ENCODE measurements around the gene C1QTNF1. TPM values are rescaled to one million over a fixed set of nuclear protein-coding genes. Genes with fewer than 3 reads are reported as not detected.

C1QTNF1 gene
- total and polyA plus RNA-seq, 5 donors from 2014 or later, result not detected

DNA sequence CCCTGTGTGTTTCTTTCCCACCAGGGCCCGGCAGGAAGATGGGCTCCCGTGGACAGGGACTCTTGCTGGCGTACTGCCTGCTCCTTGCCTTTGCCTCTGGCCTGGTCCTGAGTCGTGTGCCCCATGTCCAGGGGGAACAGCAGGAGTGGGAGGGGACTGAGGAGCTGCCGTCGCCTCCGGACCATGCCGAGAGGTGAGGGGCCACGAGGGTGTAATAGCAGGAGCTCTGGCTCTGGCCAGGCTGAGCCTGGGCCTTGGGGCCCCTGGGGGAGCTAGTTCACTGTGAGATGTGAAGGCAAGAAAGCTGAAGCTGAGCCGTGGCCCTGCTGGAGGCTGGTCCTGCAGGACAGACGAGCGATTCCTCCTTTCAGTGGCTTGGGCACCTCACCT lies 20.0 kb downstream of the C1QTNF1 start:
- no peak for DNase-seq
- Histone ChIP-seq H3K9me3 (ENCODE audit: control insufficient read depth in 2 of 2, low read length in 2 of 2) (no peaks in the 10 kb centered on the region), H3K27me3 (ENCODE audit: control insufficient read depth, insufficient read depth, low read length) (no peaks in the 10 kb centered on the region), H3K27ac (ENCODE audit: insufficient read depth, low read length, poor library complexity, severe bottlenecking) (no peak overlapping the region), H3K4me3 (ENCODE audit: low read depth, low read length) (no peak overlapping the region), H3K4me1 (ENCODE audit: control insufficient read depth, insufficient read depth, low read length, poor library complexity, severe bottlenecking) (no peaks in the 10 kb centered on the region), H3K36me3 (ENCODE audit: control insufficient read depth, insufficient read depth, low read length) (no peaks in the 10 kb centered on the region)
- ATAC-seq (ENCODE audit: low read depth in 2 of 2), result no peak
- no peak overlapping the region for H3K27ac Mint-ChIP-seq
- H3K36me3 Mint-ChIP-seq, result no peaks in the 10 kb centered on the region
- H3K9me3 Mint-ChIP-seq, result peaks cover 0 to 1% (median 0%) of the 10 kb centered on the region in 7 donors
- H3K4me1 Mint-ChIP-seq, result peaks cover 0 to 9% (median 4%) of the 10 kb centered on the region in 4 donors
- H3K27me3 Mint-ChIP-seq, result no peaks in the 10 kb centered on the region
- H3K4me3 Mint-ChIP-seq, result no peak overlapping the region

- no peaks in the 10 kb centered on the region for H3K9me3 ChIP-seq (ENCODE audit: control insufficient read depth in 2 of 2, low read length in 2 of 2)
- DNase-seq (no peak), ATAC-seq (ENCODE audit: low read depth in 2 of 2) (no peak)
- Mint-ChIP-seq H3K9me3 (peaks cover 0 to 1% (median 0%) of the 10 kb centered on the region in 7 donors), H3K27me3 (no peaks in the 10 kb centered on the region), H3K4me1 (peaks cover 0 to 9% (median 4%) of the 10 kb centered on the region in 4 donors), H3K27ac (no peak overlapping the region), H3K36me3 (no peaks in the 10 kb centered on the region), H3K4me3 (no peak overlapping the region)
- no peaks in the 10 kb centered on the region for H3K27me3 ChIP-seq (ENCODE audit: control insufficient read depth, insufficient read depth, low read length)
- no peaks in the 10 kb centered on the region for H3K36me3 ChIP-seq (ENCODE audit: control insufficient read depth, insufficient read depth, low read length)
- H3K4me1 ChIP-seq (ENCODE audit: control insufficient read depth, insufficient read depth, low read length, poor library complexity, severe bottlenecking), result no peaks in the 10 kb centered on the region
- H3K27ac ChIP-seq (ENCODE audit: insufficient read depth, low read length, poor library complexity, severe bottlenecking), result no peak overlapping the region
- H3K4me3 ChIP-seq (ENCODE audit: low read depth, low read length), result no peak overlapping the region
Measured at GRCh38 chr17:79044462-79044861, 20.5 kb downstream of the C1QTNF1 start.

DNA sequence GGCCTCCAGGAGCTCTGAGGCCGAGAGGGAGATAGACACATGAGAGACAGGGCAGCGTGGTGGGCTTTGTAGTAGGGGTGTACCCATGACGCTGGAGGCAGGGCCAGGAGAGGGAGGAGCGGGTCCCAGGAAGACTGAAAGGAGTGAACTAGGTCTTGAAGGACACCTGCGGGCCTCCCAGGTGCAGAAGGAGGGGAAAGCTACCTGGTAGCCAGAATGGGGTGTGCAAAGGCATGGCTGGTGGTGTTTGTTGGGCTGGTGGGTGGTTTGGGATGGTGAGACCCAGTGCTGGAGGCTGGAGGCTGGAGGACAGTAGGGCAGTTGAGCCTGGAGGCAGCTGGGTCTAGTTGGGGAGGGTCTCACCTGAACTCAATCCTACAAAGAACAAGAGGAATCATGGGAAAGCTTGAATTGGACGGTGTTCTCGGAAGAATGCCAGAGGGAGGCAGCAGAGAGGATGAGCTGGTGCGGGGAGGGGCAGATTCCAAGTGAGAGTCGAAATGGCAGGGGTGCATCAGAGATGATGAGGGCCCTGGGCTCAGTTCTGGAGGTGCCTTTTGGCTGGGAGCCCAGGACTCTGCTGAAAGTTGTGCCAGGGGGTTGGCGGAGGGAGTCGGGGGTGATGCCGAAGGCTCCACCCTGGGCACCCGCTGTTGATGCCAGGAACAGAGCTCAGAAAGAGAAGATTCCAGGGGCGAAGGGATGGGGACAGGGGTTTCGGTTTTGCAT lies 21.2 kb downstream of the C1QTNF1 start:
- H3K4me1 ChIP-seq (ENCODE audit: control insufficient read depth, insufficient read depth, low read length, poor library complexity, severe bottlenecking), result no peaks in the 10 kb centered on the region
- no peaks in the 10 kb centered on the region for H3K36me3 ChIP-seq (ENCODE audit: control insufficient read depth, insufficient read depth, low read length)
- no peak for ATAC-seq (ENCODE audit: low read depth in 2 of 2)
- no peak for DNase-seq
- Mint-ChIP-seq H3K27me3 (no peaks in the 10 kb centered on the region), H3K4me3 (no peak overlapping the region), H3K36me3 (no peaks in the 10 kb centered on the region), H3K9me3 (peaks cover 0 to 1% (median 0%) of the 10 kb centered on the region in 7 donors), H3K4me1 (peaks cover 0 to 9% (median 4%) of the 10 kb centered on the region in 4 donors), H3K27ac (no peak overlapping the region)
- no peak overlapping the region for H3K27ac ChIP-seq (ENCODE audit: insufficient read depth, low read length, poor library complexity, severe bottlenecking)
- no peaks in the 10 kb centered on the region for H3K27me3 ChIP-seq (ENCODE audit: control insufficient read depth, insufficient read depth, low read length)
- no peak overlapping the region for H3K4me3 ChIP-seq (ENCODE audit: low read depth, low read length)
- no peaks in the 10 kb centered on the region for H3K9me3 ChIP-seq (ENCODE audit: control insufficient read depth in 2 of 2, low read length in 2 of 2)

DNA sequence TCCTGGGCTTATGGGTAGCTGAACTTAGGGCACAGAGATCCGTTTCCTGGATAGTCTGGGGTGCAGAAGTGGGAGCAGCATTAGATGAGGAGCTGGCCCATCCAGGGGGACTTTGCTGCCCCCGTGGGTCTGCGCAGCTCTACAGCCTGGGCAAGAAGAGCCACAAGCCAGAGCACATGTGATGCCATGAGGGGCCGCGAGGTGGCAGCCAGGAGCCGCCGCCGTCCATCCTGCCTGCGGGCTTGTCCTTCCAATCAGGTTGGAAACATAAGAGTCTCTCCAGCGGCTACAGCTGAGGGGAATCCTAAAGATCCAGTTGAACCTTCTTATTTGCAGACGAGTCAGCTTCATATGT lies 21.9 kb downstream of the C1QTNF1 start:
- Histone ChIP-seq H3K4me1 (ENCODE audit: control insufficient read depth, insufficient read depth, low read length, poor library complexity, severe bottlenecking) (no peaks in the 10 kb centered on the region), H3K36me3 (ENCODE audit: control insufficient read depth, insufficient read depth, low read length) (no peaks in the 10 kb centered on the region), H3K9me3 (ENCODE audit: control insufficient read depth in 2 of 2, low read length in 2 of 2) (no peaks in the 10 kb centered on the region), H3K27ac (ENCODE audit: insufficient read depth, low read length, poor library complexity, severe bottlenecking) (no peak overlapping the region), H3K27me3 (ENCODE audit: control insufficient read depth, insufficient read depth, low read length) (no peaks in the 10 kb centered on the region), H3K4me3 (ENCODE audit: low read depth, low read length) (no peak overlapping the region)
- Mint-ChIP-seq H3K36me3 (no peaks in the 10 kb centered on the region), H3K4me1 (peaks cover 0 to 9% (median 4%) of the 10 kb centered on the region in 4 donors), H3K27me3 (no peaks in the 10 kb centered on the region), H3K9me3 (peaks cover 0 to 1% (median 0%) of the 10 kb centered on the region in 7 donors), H3K4me3 (no peak overlapping the region), H3K27ac (peak overlapping the region in 1 of 3 donors; percentile 10)
- ATAC-seq (ENCODE audit: low read depth in 2 of 2) (peak; percentile 59 to 71), DNase-seq (peak; percentile 40 to 60 (median 48))

- H3K27ac ChIP-seq (ENCODE audit: insufficient read depth, low read length, poor library complexity, severe bottlenecking), result no peak overlapping the region
- Mint-ChIP-seq H3K4me1 (peaks cover 0 to 9% (median 4%) of the 10 kb centered on the region in 4 donors), H3K27me3 (no peaks in the 10 kb centered on the region), H3K27ac (no peak overlapping the region), H3K9me3 (peaks cover 0 to 1% (median 0%) of the 10 kb centered on the region in 7 donors), H3K36me3 (no peaks in the 10 kb centered on the region), H3K4me3 (no peak overlapping the region)
- ATAC-seq (ENCODE audit: low read depth in 2 of 2) (no peak), DNase-seq (no peak)
- H3K4me3 ChIP-seq (ENCODE audit: low read depth, low read length), result no peak overlapping the region
- no peaks in the 10 kb centered on the region for H3K36me3 ChIP-seq (ENCODE audit: control insufficient read depth, insufficient read depth, low read length)
- H3K27me3 ChIP-seq (ENCODE audit: control insufficient read depth, insufficient read depth, low read length), result no peaks in the 10 kb centered on the region
- no peaks in the 10 kb centered on the region for H3K9me3 ChIP-seq (ENCODE audit: control insufficient read depth in 2 of 2, low read length in 2 of 2)
- no peaks in the 10 kb centered on the region for H3K4me1 ChIP-seq (ENCODE audit: control insufficient read depth, insufficient read depth, low read length, poor library complexity, severe bottlenecking)
Measured at GRCh38 chr17:79046197-79046915, 22.4 kb downstream of the C1QTNF1 start.

DNA sequence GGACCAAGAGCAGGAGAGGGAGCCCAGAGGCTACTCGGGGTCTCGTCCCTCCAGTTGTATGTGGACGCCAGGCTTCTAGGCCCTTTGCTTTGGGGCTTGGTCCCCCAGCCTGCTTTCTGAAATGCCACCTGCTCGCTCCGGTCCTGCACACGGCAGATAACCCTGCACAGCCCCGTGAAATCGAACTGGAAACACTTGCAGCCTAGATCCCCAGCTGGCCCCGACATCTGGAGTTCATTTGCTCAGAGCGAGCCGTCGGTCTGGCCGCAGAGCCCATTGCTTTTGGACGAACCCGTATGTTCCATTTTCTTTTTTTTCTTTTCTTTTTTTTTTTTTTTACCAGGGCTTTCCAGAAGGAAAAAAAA lies 22.9 kb downstream of the C1QTNF1 start:
- H3K4me1 Mint-ChIP-seq, result peaks cover 0 to 9% (median 4%) of the 10 kb centered on the region in 4 donors
- H3K27me3 Mint-ChIP-seq, result no peaks in the 10 kb centered on the region
- H3K4me1 ChIP-seq (ENCODE audit: control insufficient read depth, insufficient read depth, low read length, poor library complexity, severe bottlenecking), result no peaks in the 10 kb centered on the region

DNA sequence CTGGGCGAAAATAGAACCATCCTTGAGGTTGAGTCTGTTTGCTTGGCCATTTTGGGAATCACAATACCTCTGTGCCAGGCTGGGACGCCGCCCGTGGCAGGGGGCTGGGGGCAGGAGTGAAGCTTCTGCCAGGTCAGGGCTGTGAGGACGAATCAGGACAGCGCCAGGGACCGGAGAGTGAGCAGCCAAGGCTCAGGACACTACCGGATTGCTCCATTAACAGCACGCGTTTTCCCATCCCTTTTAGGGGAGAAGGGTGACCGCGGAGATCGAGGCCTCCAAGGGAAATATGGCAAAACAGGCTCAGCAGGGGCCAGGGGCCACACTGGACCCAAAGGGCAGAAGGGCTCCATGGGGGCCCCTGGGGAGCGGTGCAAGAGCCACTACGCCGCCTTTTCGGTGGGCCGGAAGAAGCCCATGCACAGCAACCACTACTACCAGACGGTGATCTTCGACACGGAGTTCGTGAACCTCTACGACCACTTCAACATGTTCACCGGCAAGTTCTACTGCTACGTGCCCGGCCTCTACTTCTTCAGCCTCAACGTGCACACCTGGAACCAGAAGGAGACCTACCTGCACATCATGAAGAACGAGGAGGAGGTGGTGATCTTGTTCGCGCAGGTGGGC lies 23.4 kb downstream of the C1QTNF1 start:
- Histone ChIP-seq H3K4me1 (ENCODE audit: control insufficient read depth, insufficient read depth, low read length, poor library complexity, severe bottlenecking) (no peaks in the 10 kb centered on the region), H3K27ac (ENCODE audit: insufficient read depth, low read length, poor library complexity, severe bottlenecking) (no peak overlapping the region), H3K4me3 (ENCODE audit: low read depth, low read length) (no peak overlapping the region), H3K9me3 (ENCODE audit: control insufficient read depth in 2 of 2, low read length in 2 of 2) (no peaks in the 10 kb centered on the region), H3K27me3 (ENCODE audit: control insufficient read depth, insufficient read depth, low read length) (no peaks in the 10 kb centered on the region), H3K36me3 (ENCODE audit: control insufficient read depth, insufficient read depth, low read length) (no peaks in the 10 kb centered on the region)
- H3K27ac Mint-ChIP-seq, result no peak overlapping the region
- ATAC-seq (ENCODE audit: low read depth in 2 of 2) (no peak), DNase-seq (no peak)
- no peaks in the 10 kb centered on the region for H3K27me3 Mint-ChIP-seq
- H3K36me3 Mint-ChIP-seq, result no peaks in the 10 kb centered on the region
- H3K4me1 Mint-ChIP-seq, result peaks cover 0 to 9% (median 4%) of the 10 kb centered on the region in 4 donors
- H3K9me3 Mint-ChIP-seq, result peaks cover 0 to 1% (median 0%) of the 10 kb centered on the region in 7 donors
- H3K4me3 Mint-ChIP-seq, result no peak overlapping the region

More for the DNA sequence above, 22.9 kb downstream of the C1QTNF1 start:
- Mint-ChIP-seq H3K9me3 (peaks cover 0 to 1% (median 0%) of the 10 kb centered on the region in 7 donors), H3K4me3 (no peak overlapping the region), H3K27ac (no peak overlapping the region), H3K36me3 (no peaks in the 10 kb centered on the region)
- H3K27me3 ChIP-seq (ENCODE audit: control insufficient read depth, insufficient read depth, low read length), result no peaks in the 10 kb centered on the region
- H3K4me3 ChIP-seq (ENCODE audit: low read depth, low read length), result no peak overlapping the region
- ATAC-seq (ENCODE audit: low read depth in 2 of 2) (no peak), DNase-seq (no peak)
- no peaks in the 10 kb centered on the region for H3K36me3 ChIP-seq (ENCODE audit: control insufficient read depth, insufficient read depth, low read length)
- H3K9me3 ChIP-seq (ENCODE audit: control insufficient read depth in 2 of 2, low read length in 2 of 2), result no peaks in the 10 kb centered on the region
- no peak overlapping the region for H3K27ac ChIP-seq (ENCODE audit: insufficient read depth, low read length, poor library complexity, severe bottlenecking)
